ENCODE measurements around the gene SAT1.
A peak's percentile ranks its signal among the peaks of the same experiment; 100 is the strongest.
"Not testable (repeated sequence)": the region's sequence is repeated elsewhere in the genome, so short reads cannot be mapped to it uniquely, and the experiment has no call there.

SAT1 gene

DNA sequence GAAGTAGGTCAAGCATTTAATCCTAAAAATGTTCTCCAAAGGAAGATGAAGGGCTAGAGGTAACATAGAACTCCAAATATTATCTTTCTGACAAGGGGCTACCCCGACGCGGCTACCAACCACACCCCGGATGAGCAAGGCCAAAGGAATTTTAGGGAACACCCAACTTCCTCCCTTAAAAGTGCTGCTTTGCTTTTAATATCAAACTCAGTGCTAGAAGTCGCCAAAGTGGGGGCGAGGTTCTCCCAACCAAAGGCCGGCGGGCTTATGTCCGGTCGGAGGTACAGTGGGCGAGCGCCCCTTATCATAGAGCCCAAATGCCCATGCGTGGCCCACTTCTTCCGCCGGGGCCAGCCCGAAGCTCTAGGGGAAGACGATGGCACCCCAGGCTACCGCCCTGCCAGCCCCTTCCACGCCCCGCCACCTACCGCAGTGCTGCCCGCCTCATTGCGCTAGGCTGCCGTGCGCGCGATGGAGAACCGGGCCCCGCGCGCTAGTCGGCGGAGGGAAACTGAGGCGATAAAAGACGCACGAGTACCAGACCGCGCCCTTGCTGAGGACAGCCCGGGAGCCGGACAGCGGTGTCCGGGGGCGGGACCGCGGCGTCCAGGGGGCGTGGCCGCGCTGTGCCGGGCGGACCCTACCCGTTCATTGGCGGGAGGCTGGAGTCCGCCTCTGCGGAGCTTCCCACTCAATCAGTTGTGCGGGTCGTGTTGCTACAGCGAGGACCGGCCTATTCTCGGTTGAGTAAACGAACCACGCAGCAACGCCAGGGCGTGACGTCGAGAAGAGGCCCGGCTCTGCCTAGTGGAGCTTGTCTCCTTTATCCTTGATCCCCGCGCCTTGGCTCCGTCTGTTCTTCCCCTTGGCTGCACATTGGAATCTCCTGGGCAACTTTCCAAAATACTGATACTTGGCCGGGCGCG, 40.0 kb upstream of the SAT1 start, which contains the start of gene ACOT9:
Gene ACOT9 (minus strand): TSS at position 580 of the 926 bp plus-strand sequence. CDS start 132 bp downstream, at position 448.
- no peaks in the 10 kb centered on the region for H3K79me2 ChIP-seq
- peak within 1 kb of the TSS; percentile 78 for H2AFZ ChIP-seq
- H3K36me3 ChIP-seq (ENCODE audit: control insufficient read depth, insufficient read depth, low read length) = no peaks in the 10 kb centered on the region
- no peaks in the 10 kb centered on the region for H3K27me3 ChIP-seq (ENCODE audit: control insufficient read depth, insufficient read depth, low read length)
- H3K4me1 ChIP-seq = no peaks in the 10 kb centered on the region
- peak within 1 kb of the TSS; percentile 69 for H3K4me2 ChIP-seq (ENCODE audit: low read length)
- no peaks in the 10 kb centered on the region for H3K9me3 ChIP-seq (ENCODE audit: control insufficient read depth, low read length)
- peak within 1 kb of the TSS; percentile 28 for H3K9ac ChIP-seq
- no peak for TF ChIP-seq CTCF (IDR thresholded peaks at IDR 0.05)
- H3K4me3 ChIP-seq (ENCODE audit: low read depth, low read length) = peak within 1 kb of the TSS; percentile 61
- H3K27ac ChIP-seq = peak within 1 kb of the TSS; percentile 86

DNA sequence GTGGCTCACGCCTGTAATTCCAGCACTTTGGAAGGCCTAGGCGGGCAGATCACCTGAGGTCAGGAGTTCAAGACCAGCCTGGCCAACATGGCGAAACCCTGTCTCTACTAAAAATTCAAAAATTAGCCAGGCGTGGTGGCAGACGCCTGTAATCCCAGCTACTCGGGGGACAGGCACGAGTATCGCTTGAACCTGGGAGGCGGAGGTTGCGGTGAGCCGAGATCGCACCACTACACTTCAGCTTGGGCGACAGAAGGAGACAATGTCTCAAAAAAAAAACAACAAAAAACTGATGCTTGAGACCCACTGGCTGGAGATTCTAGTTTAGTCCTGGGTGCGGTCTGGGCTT, 39.4 kb upstream of the SAT1 start:
- not testable (repeated sequence) for H3K9ac ChIP-seq; H3K27me3 ChIP-seq (ENCODE audit: control insufficient read depth, insufficient read depth, low read length); H3K79me2 ChIP-seq; H3K36me3 ChIP-seq (ENCODE audit: control insufficient read depth, insufficient read depth, low read length); H3K4me1 ChIP-seq; H3K9me3 ChIP-seq (ENCODE audit: control insufficient read depth, low read length)
- Histone ChIP-seq H3K4me3 (ENCODE audit: low read depth, low read length) (peak overlapping the region; percentile 61), H2AFZ (peak overlapping the region; percentile 78), H3K27ac (peak overlapping the region; percentile 86), H3K4me2 (ENCODE audit: low read length) (peak overlapping the region; percentile 69)

GRCh38 chrX:23745786-23746185, 37.2 kb upstream of the SAT1 start:
- Histone ChIP-seq H3K4me2 (ENCODE audit: low read length) (no peak overlapping the region), H3K27me3 (ENCODE audit: control insufficient read depth, insufficient read depth, low read length) (no peaks in the 10 kb centered on the region), H3K9me3 (ENCODE audit: control insufficient read depth, low read length) (no peaks in the 10 kb centered on the region), H3K79me2 (no peaks in the 10 kb centered on the region), H2AFZ (no peak overlapping the region), H3K4me3 (ENCODE audit: low read depth, low read length) (no peak overlapping the region), H3K27ac (no peak overlapping the region), H3K36me3 (ENCODE audit: control insufficient read depth, insufficient read depth, low read length) (no peaks in the 10 kb centered on the region), H3K4me1 (no peaks in the 10 kb centered on the region), H3K9ac (no peak overlapping the region)
- no peak for TF ChIP-seq CTCF (IDR thresholded peaks at IDR 0.05)

GRCh38 chrX:23749129-23749528, 33.8 kb upstream of the SAT1 start:
- Histone ChIP-seq H3K9ac (no peak overlapping the region), H2AFZ (no peak overlapping the region), H3K9me3 (ENCODE audit: control insufficient read depth, low read length) (no peaks in the 10 kb centered on the region), H3K27me3 (ENCODE audit: control insufficient read depth, insufficient read depth, low read length) (no peaks in the 10 kb centered on the region), H3K36me3 (ENCODE audit: control insufficient read depth, insufficient read depth, low read length) (no peaks in the 10 kb centered on the region), H3K27ac (no peak overlapping the region), H3K4me3 (ENCODE audit: low read depth, low read length) (no peak overlapping the region), H3K4me2 (ENCODE audit: low read length) (no peak overlapping the region), H3K79me2 (no peaks in the 10 kb centered on the region), H3K4me1 (no peaks in the 10 kb centered on the region)
- TF ChIP-seq CTCF (IDR thresholded peaks at IDR 0.05) = no peak

- TF ChIP-seq CTCF (IDR thresholded peaks at IDR 0.05) = no peak
- H3K9me3 ChIP-seq (ENCODE audit: control insufficient read depth, low read length) = no peaks in the 10 kb centered on the region
- H3K27ac ChIP-seq = no peak overlapping the region
- H3K36me3 ChIP-seq (ENCODE audit: control insufficient read depth, insufficient read depth, low read length) = no peaks in the 10 kb centered on the region
- no peaks in the 10 kb centered on the region for H3K4me1 ChIP-seq
- H3K4me2 ChIP-seq (ENCODE audit: low read length) = no peak overlapping the region
- no peaks in the 10 kb centered on the region for H3K79me2 ChIP-seq
- no peak overlapping the region for H2AFZ ChIP-seq
- H3K4me3 ChIP-seq (ENCODE audit: low read depth, low read length) = no peak overlapping the region
- H3K9ac ChIP-seq = no peak overlapping the region
- no peaks in the 10 kb centered on the region for H3K27me3 ChIP-seq (ENCODE audit: control insufficient read depth, insufficient read depth, low read length)
Observed at GRCh38 chrX:23749576-23749975, 33.4 kb upstream of the SAT1 start.
